ENCODE results near the gene KAZN. TPM values are rescaled to one million over a fixed set of nuclear protein-coding genes. Genes with fewer than 3 reads are reported as not detected.

The KAZN gene
- total RNA-seq, 1 donor from 2014 or later = 5.7 TPM

GRCh38 chr1:15073799-15074308, 475.4 kb downstream of the KAZN start:
- no peak for DNase-seq (ENCODE audit: low read depth)
- no peak overlapping the region for H3K4me3 ChIP-seq (ENCODE audit: low read depth, low read length)
- TF ChIP-seq CTCF (conservative IDR thresholded peaks at IDR 0.05; ENCODE audit: low read depth, low read length) = no peak

GRCh38 chr1:15075175-15075574, 476.7 kb downstream of the KAZN start:
- H3K4me3 ChIP-seq (ENCODE audit: low read depth, low read length) = no peak overlapping the region
- DNase-seq (ENCODE audit: low read depth) = no peak
- TF ChIP-seq CTCF (conservative IDR thresholded peaks at IDR 0.05; ENCODE audit: low read depth, low read length) = no peak

GRCh38 chr1:15075817-15076216, 477.3 kb downstream of the KAZN start:
- H3K4me3 ChIP-seq (ENCODE audit: low read depth, low read length) = no peak overlapping the region
- no peak for TF ChIP-seq CTCF (conservative IDR thresholded peaks at IDR 0.05; ENCODE audit: low read depth, low read length)
- no peak for DNase-seq (ENCODE audit: low read depth)

GRCh38 chr1:15076807-15077206, 478.3 kb downstream of the KAZN start:
- no peak overlapping the region for H3K4me3 ChIP-seq (ENCODE audit: low read depth, low read length)
- DNase-seq (ENCODE audit: low read depth) = no peak
- no peak for TF ChIP-seq CTCF (conservative IDR thresholded peaks at IDR 0.05; ENCODE audit: low read depth, low read length)

GRCh38 chr1:15077384-15077783, 478.9 kb downstream of the KAZN start:
- TF ChIP-seq CTCF (conservative IDR thresholded peaks at IDR 0.05; ENCODE audit: low read depth, low read length) = no peak
- H3K4me3 ChIP-seq (ENCODE audit: low read depth, low read length) = no peak overlapping the region
- no peak for DNase-seq (ENCODE audit: low read depth)

GRCh38 chr1:15080328-15081007, 482.0 kb downstream of the KAZN start:
- TF ChIP-seq CTCF (conservative IDR thresholded peaks at IDR 0.05; ENCODE audit: low read depth, low read length) = no peak
- no peak overlapping the region for H3K4me3 ChIP-seq (ENCODE audit: low read depth, low read length)
- DNase-seq (ENCODE audit: low read depth) = no peak

- no peak for TF ChIP-seq CTCF (conservative IDR thresholded peaks at IDR 0.05; ENCODE audit: low read depth, low read length)
- no peak overlapping the region for H3K4me3 ChIP-seq (ENCODE audit: low read depth, low read length)
- DNase-seq (ENCODE audit: low read depth) = no peak
Observed at GRCh38 chr1:15081102-15081501, 482.6 kb downstream of the KAZN start.

Measured in epithelial cell of proximal tubule (primary cell).